ENCODE results near the gene TRAF4. TPM values are rescaled to one million over a fixed set of nuclear protein-coding genes. Genes with fewer than 3 reads are reported as not detected.

TRAF4 gene
- total and polyA plus RNA-seq, 10 of the 15 experiments (the other 5 are each of a cell fraction or from before 2014, with no cell fraction given), result 3.7 to 197 (median 66.4) TPM

GRCh38 chr17:28777178-28777577 is 33.4 kb downstream of the TRAF4 start:
- in situ Hi-C loops (cut with MboI), result no loop called here
- TF ChIP-seq PML (IDR thresholded peaks at IDR 0.05; ENCODE audit: low read length) (no peak), ZNF592 (IDR thresholded peaks at IDR 0.05) (no peak), NBN (IDR thresholded peaks at IDR 0.05) (no peak), KDM1A (IDR thresholded peaks at IDR 0.05; ENCODE audit: borderline replicate concordance) (no peak), TAF1 (IDR thresholded peaks at IDR 0.05; ENCODE audit: borderline replicate concordance, low read depth, low read length) (no peak), RUNX3 (IDR thresholded peaks at IDR 0.05; ENCODE audit: low read length) (no peak), IKZF2 (IDR thresholded peaks at IDR 0.05) (no peak), NR2C1 (IDR thresholded peaks at IDR 0.05) (no peak), BCLAF1 (IDR thresholded peaks at IDR 0.05) (no peak), ZNF217 (IDR thresholded peaks at IDR 0.05) (no peak), BHLHE40 (IDR thresholded peaks at IDR 0.05; ENCODE audit: borderline replicate concordance in 1 of 2, low read depth in 2 of 2, low read length in 1 of 2) (no peak)
- TF ChIP-seq, protein P1, sequence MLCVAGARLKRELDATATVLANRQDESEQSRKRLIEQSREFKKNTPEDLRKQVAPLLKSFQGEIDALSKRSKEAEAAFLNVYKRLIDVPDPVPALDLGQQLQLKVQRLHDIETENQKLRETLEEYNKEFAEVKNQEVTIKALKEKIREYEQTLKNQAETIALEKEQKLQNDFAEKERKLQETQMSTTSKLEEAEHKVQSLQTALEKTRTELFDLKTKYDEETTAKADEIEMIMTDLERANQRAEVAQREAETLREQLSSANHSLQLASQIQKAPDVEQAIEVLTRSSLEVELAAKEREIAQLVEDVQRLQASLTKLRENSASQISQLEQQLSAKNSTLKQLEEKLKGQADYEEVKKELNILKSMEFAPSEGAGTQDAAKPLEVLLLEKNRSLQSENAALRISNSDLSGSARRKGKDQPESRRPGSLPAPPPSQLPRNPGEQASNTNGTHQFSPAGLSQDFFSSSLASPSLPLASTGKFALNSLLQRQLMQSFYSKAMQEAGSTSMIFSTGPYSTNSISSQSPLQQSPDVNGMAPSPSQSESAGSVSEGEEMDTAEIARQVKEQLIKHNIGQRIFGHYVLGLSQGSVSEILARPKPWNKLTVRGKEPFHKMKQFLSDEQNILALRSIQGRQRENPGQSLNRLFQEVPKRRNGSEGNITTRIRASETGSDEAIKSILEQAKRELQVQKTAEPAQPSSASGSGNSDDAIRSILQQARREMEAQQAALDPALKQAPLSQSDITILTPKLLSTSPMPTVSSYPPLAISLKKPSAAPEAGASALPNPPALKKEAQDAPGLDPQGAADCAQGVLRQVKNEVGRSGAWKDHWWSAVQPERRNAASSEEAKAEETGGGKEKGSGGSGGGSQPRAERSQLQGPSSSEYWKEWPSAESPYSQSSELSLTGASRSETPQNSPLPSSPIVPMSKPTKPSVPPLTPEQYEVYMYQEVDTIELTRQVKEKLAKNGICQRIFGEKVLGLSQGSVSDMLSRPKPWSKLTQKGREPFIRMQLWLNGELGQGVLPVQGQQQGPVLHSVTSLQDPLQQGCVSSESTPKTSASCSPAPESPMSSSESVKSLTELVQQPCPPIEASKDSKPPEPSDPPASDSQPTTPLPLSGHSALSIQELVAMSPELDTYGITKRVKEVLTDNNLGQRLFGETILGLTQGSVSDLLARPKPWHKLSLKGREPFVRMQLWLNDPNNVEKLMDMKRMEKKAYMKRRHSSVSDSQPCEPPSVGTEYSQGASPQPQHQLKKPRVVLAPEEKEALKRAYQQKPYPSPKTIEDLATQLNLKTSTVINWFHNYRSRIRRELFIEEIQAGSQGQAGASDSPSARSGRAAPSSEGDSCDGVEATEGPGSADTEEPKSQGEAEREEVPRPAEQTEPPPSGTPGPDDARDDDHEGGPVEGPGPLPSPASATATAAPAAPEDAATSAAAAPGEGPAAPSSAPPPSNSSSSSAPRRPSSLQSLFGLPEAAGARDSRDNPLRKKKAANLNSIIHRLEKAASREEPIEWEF (IDR thresholded peaks at IDR 0.05; ENCODE audit: insufficient replicate concordance, low read depth, low read length), result no peak

More at GRCh38 chr17:28777178-28777577, 33.4 kb downstream of the TRAF4 start:
- no peak overlapping the region for H3K4me3 ChIP-seq
- no peak overlapping the region for H3K27ac ChIP-seq (ENCODE audit: control insufficient read depth, insufficient read depth)
- H2AFZ ChIP-seq (ENCODE audit: control insufficient read depth, low read depth, low read length), result no peak overlapping the region
- POLR2A ChIA-PET, result interaction anchor here (0.6 to 1.2 kb wide), 3 partner anchors 50 to 1684 kb away, joined by 3 to 4 read pairs (median 4); no protein-coding TSS in a partner anchor
- H3K4me1 ChIP-seq (ENCODE audit: control insufficient read depth, insufficient read depth, low read length), result no peaks in the 10 kb centered on the region
- H3K36me3 ChIP-seq (ENCODE audit: control insufficient read depth in 2 of 2, insufficient read depth in 2 of 2, low read length in 1 of 2), result 0 out of 4 replicates have a peak, but pooled peaks cover 0 to 3% of the 10 kb centered on the region in 2 experiments
- RAD21 ChIA-PET (ENCODE audit: unreplicated experiment), result no interaction called here
- DNase-seq (ENCODE audit: low read depth, low spot score) (no peak), ATAC-seq (no peak; the same call in 1 of the 3 replicates), FAIRE-seq (no peak)
- no peak overlapping the region for H3K4me2 ChIP-seq (ENCODE audit: control insufficient read depth, insufficient read depth)
- WGBS (ENCODE audit: insufficient coverage, insufficient replicate concordance, low lambda C conversion rate, missing lambda C conversion rate), result 100% methylated on average over 1 of the region's 1 CpG
- SMC1A ChIA-PET (ENCODE audit: uncharacterized antibody, unreplicated experiment), result interaction anchor here (1.0 kb wide), 1 partner anchor 14 kb away, joined by 4 read pairs; no protein-coding TSS in a partner anchor
- intact Hi-C loops (cut with micrococcal nuclease; ENCODE audit: unreplicated experiment), result no loop called here
- no peaks in the 10 kb centered on the region; the same call in 1 of the 2 replicates for H3K79me2 ChIP-seq (ENCODE audit: control insufficient read depth, insufficient read depth, low read length)
- BruUV-seq (replicated peaks), result no TSS peak
- H3K9me3 ChIP-seq (replicated peaks; ENCODE audit: control insufficient read depth, insufficient read depth, low read length), result no peaks in the 10 kb centered on the region
- H3K27me3 ChIP-seq (replicated peaks in 1 of 2; ENCODE audit: control insufficient read depth in 2 of 2, insufficient read depth in 2 of 2, low read length in 1 of 2), result no peaks in the 10 kb centered on the region
- H4K20me1 ChIP-seq (ENCODE audit: control insufficient read depth, insufficient read depth), result no peaks in the 10 kb centered on the region
- CTCF ChIA-PET, result no interaction called here
- H3K9ac ChIP-seq (ENCODE audit: control insufficient read depth, insufficient read depth, low read length), result no peak overlapping the region
